Left ventricle myocardium superior (tissue), 1 donor: ENCODE results near the gene TSPO2. TPM values are rescaled to one million over a fixed set of nuclear protein-coding genes. Genes with fewer than 3 reads are reported as not detected.
A peak's percentile ranks its signal among the peaks of the same experiment; 100 is the strongest.

Experiments used
- ATAC-seq: fragments of 200-7000 bp; cut with Tn5 transposase; one replicate; pipeline ENCODE4 v1.9.1; 2020; ENCODE audit warnings: mild to moderate bottlenecking, moderate library complexity
- DNase-seq: peaks from one replicate; pipeline ENCODE4 v3.0.0-alpha.2; 2020
- intact Hi-C: fragments of 100-400 bp; cut with micrococcal nuclease; formaldehyde crosslinking; loops from one replicate; pipeline ENCODE4 v1.11.0; 2022
- total RNA-seq: library from RNA; stranded (reverse); fragmentation: NEBNext Ultra II Directional; extraction: Animal tissue kit (Norgen Biotek cat#: 25700); gene quantifications from one replicate; pipeline ENCODE4 v1.2.1, GENCODE V29; 2021
- donor health status: DM: no; HTN: yes; CAD: no; lungs with severe emphysema.

The TSPO2 gene
- total RNA-seq, 1 donor from 2014 or later: not detected

DNA sequence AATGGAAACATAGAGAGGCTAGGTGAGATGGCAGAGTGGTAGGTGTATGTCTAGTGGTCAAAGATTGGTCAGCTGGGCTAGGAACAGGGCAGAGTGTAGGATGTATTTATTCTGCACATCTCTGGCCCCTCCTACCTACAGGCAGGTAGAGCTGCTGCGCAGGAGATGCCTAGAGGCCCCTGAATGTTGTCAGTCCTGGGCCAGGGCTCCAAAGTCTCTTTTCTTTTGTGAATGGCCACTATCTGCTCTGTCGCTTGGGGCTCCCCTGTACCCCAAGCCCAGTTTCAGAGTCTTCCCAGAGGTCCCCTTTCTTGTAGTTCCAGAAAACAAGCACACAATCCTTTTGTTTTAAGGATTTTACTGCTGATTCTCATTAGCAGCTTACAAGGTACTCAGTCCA, 5.0 kb downstream of the TSPO2 start:
- DNase-seq (no peak), ATAC-seq (no peak)
- intact Hi-C loops: no loop called here

DNA sequence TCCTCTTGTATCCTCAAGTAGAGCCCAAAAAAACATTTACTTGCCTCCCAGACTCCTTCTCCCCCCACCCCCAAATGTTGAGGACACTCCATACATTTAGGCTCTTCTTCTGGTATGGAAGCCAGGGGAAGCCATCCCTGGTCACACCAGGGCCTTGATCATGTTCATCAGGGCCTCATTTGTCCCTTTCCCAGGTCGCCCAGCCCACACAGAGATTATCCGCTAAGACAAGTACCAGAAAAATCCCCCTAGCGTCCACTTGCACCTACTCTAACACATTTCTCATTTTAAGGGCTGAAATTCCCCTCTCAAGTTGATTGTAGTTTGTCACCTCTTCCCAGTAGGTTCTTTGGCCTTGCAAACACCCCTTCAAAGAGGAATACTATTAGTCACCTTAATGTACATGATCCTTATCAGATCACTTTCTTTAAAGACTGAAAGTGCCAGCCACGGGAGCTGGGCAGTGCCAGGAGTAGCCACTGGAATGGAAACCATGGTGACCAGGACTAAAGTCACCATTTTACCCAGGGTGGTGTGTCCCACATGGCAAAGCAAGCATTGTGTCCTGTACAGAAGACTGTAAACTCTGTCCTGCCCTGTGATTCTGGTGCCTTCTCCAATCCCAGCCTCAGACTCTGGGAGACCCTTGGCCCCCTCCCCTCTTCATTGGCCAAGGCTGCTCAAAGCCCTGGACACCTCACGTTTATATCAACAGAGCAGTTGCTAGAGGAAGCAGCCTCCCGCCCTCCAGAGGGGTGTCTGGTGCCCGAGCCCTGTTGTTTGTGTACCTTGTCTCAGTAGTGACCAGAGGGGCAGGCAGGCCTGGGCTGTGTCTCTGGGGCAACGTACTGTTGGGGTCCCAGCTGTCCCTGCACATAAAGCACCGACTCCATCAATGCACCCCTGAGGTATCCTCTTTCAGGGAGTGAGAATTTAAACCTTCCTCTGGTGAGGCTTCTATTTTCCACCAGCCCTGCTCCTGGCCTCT, 5.8 kb downstream of the TSPO2 start:
- no peak for DNase-seq
- intact Hi-C loops: no loop called here
- no peak for ATAC-seq

DNA sequence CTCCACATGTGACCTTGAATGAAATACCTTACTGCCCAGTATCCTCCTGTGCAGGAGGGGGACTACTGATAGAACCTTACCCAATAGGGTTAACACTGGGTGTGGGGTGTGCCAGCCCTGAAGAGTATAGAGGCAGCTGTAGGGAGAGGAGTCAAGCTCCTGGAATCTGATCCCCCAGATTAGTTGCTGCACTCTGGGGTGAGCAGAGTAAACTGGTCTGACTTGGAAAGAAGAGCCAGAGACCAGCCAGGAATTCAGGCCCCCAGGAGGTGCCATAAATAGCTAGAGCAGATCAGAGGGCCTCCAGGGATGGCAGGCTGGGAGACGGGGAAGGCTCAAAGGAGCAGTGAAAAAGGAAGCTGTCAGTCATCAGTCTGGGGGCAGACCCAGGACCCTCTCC, 7.3 kb downstream of the TSPO2 start:
- intact Hi-C loops: no loop called here
- peak; percentile 11 for ATAC-seq

DNA sequence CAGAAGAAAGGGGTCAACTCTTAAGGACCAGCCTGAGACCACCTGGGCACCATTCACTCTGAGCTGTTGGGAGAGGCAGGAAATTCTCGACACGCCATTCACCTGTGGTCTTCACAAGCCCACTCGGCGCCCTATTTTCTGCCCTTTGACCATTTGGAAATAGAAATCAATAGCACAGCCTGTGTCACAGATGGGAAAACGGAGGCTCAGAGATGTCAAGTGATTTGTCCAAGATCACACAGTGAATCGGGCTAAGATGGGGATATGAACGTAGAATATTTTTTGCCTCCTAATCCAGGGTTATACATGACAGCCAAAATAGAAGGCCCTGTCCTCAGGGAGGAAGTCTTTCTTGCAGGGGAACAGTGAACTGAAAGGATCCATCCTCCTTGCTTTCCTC, 7.7 kb downstream of the TSPO2 start:
- intact Hi-C loops: no loop called here
- DNase-seq (no peak), ATAC-seq (no peak)

More for the DNA sequence above, 7.3 kb downstream of the TSPO2 start:
- no peak for DNase-seq

DNA sequence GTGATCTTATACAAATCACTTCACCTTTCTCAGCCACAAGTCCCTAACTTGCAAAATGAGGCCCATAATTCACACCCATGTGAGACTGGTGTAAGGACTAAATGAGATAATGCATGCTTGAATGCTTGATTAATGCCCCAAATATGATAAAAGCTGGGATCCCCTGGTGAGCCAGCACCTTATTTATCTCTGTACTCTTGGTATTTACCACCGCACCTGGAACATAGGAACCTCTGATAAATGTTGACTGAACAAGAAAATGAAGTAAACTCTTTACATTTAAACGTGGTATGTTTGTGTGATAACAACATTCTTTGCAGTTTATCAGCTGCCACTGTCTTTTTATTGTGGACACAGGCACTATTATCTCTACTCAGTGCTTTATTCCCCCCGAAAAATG, 8.3 kb downstream of the TSPO2 start:
- DNase-seq (no peak), ATAC-seq (no peak)
- intact Hi-C loops: no loop called here

DNA sequence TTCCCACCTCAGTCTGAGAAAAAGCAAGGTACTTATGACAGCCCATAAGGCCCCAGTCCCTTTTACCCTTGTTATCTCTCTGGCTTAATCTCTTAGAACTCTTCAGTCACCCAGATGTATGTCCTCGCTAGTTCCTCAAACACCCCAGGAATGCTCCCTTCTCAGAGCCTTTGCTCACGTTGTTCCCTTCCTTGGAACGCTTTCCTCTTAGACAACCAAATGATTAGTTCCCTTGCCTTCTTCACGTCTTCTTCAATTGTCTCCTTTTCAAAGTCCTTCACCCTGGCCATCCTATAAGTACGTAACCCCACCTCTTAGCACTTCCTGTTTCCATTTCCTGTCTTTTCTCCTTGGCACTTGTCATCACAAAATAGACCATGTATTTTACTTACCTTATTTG, 9.6 kb downstream of the TSPO2 start:
- no peak for ATAC-seq
- intact Hi-C loops: no loop called here
- no peak for DNase-seq

DNA sequence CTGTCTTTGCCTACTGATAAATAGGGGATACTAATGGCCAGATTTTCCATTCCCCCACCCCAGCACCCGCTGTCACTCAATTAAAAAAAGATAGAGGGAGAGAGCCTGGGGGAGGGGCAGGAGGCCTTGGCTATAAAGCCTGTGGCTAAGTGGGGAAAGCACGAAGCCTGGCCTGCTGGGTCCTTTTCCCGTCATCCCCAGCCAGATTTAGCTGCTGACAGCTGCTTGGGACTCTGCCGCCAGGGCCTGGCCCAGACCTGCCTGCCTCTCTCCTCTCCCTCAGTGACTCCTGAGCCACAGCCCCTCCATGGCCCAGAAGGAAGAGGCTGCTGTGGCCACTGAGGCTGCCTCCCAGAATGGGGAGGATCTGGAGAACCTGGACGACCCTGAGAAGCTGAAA, 10.8 kb downstream of the TSPO2 start, which contains the start of gene APOBEC2:
Gene APOBEC2 (plus strand): TSS at position 162 of the 400 bp plus-strand sequence. CDS start 146 bp downstream, at position 308.
- DNase-seq: peak; percentile 89
- peak; percentile 89 for ATAC-seq
- intact Hi-C loops: no loop called here

DNA sequence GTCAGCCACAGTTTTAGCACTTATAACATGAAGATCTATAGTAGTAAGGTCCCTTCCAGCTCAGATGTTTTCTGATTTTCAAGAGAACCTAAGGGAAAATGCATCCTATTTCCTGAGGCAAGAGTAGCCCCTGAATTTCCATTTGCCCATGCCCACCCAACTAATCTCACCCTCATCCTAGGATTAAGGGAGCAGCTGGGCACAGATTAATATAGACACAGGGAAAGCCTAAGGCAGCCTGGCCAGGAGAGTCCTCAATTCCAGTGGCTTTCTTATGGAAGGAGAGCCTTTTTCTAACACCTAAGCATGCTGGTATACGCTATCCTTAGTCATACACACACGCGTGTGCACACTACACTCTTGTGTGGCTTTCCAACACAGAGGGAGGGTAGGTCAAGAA, 12.2 kb downstream of the TSPO2 start:
- DNase-seq (no peak), ATAC-seq (no peak)
- intact Hi-C loops: no loop called here

DNA sequence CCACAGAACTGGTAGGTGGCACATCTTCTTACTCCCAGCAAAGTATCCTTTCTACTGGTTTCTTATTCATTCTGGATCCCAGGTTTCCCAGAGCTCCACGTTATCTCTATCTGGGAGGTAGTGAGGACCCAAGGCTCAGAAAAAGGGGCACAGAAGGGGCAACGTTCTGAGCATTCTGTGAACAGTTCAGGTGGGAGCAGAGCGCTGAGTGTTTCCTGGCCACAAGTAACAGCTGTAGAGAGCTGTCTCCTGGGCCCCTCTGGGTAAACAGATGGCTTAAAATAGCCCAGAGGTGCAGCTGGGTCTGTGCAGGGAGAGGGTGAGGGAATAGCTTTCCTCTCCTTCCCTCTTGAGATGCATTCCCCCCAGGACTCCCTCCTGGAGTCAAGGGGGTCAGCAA, 12.9 kb downstream of the TSPO2 start:
- intact Hi-C loops: no loop called here
- ATAC-seq (peak; percentile 67), DNase-seq (peak; percentile 53)

DNA sequence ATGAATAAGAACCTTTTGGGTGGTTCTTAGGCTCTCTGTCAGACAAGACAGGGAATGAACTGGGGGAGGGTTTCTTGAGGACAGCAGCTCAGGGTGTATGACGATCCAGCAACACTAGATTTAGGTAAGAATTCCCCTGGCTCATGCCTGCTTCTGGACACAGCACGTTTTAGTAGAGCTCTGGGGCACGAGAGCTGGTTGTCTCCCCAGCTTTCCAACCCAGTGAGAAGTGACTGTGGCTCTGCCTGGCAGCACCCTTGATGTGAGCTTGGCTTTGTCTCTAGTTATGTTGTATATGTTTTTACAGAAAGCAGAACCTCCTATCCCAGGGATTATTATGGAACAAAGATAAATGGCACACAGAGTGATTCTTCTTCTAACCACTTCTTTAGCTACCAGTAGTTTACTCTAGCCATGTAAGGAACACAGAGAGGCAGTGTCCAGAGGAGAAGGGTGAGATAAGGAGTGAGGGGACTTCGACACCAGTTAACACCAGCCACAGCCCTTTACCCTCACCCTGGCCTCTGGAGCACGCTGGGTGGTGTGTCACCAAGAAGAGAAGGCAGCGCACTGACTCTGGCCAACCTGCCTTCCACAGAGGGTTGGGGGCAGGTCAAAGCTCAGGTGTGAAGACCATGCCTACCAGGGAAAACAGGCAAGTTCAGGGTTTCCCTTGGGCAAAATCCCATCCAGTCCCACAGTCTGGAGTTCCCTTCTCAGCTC, 14.7 kb downstream of the TSPO2 start:
- ATAC-seq: no peak
- intact Hi-C loops: no loop called here
- DNase-seq: no peak

DNA sequence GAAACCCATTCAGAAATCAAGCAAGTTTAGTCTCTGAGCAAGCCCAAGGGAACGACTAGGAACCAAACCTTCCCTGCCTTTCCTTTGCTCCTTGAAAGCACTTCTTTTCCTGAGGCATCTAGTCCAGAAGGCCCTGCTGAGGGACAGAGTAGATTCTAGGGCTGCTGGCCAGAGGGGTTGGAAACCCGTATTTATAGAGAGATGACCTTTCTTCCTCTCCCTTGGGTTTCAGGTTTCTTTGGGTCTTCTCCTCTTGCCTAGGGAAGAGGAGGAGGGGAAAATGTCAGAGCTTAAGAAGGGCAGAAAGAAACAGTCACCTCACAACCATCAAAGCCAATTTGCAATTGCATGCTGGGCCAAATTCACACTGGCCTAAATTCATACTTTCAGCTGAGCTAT, 16.5 kb downstream of the TSPO2 start:
- intact Hi-C loops: no loop called here
- ATAC-seq (no peak), DNase-seq (no peak)

DNA sequence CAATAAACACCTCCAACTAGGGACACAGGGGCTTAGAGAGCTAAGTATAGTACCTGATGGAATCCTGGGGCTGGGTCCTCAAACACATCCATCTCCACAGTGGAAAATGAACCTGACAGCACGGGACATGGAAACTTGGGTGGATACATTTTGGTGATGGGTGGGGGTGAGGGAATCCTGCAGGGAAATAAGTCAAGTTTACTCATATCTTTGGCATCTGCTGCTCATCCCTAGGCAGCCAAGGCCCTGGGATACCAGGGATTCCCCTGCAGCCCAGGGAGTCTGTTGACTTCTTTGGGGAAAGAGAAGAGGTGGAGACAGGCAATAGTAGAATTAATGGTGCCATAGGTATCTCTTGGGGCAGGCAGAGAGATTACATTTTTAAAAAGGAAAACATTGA, 17.3 kb downstream of the TSPO2 start:
- no peak for ATAC-seq
- no peak for DNase-seq
- intact Hi-C loops: no loop called here

DNA sequence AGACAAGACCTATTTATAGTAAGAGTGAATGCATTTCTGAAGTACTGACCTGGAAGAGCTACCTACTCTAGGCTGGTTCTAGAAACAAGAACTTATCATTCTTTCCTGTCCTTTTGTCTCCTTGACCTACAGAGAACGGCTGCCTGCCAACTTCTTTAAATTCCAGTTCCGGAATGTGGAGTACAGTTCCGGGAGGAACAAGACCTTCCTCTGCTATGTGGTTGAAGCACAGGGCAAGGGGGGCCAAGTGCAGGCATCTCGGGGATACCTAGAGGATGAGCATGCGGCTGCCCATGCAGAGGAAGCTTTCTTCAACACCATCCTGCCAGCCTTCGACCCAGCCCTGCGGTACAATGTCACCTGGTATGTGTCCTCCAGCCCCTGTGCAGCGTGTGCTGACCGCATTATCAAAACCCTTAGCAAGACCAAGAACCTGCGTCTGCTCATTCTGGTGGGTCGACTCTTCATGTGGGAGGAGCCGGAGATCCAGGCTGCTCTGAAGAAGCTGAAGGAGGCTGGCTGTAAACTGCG, 19.0 kb downstream of the TSPO2 start:
- peak; percentile 32 for ATAC-seq
- intact Hi-C loops: no loop called here

DNA sequence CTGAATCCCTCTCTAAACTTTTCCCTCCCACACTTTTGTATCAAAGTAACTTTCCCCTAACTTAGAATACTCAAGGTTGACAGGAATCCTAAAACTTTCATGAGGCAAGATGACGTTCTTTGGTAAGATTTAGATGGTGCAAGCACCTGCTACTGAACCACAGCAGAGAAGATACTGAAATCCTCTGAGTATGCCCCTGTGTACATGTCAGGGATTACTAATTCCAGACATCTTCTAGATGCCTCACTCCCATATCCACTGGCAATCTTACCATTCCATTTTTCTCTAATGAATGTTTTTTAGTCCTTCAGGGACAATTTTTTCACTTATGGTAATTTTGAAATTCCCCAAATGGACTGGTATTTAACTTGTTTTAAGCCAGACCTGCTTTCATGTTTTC, 19.8 kb downstream of the TSPO2 start:
- ATAC-seq (no peak), DNase-seq (no peak)
- intact Hi-C loops: no loop called here

More for the DNA sequence above, 19.0 kb downstream of the TSPO2 start:
- DNase-seq: peak; percentile 37

DNA sequence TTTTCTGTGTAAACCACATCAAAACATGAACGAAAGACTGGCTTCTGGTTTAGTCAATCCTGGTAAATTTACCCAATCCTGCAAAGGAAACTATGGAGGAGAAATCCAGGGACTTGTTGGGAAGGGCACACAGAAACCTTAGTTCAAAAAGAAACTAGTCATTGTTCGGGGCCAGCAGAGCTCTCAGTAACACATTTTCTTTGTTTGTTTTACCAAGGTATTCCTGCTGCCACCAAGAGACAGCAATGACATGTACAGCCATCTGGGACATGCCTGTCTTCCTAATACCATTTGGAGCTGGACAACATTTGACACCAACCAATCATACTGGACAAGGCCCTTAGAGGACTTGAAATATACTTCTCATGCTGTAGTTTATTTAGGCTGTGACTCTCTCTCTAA, 21.6 kb downstream of the TSPO2 start:
- DNase-seq (no peak), ATAC-seq (peak; percentile 58)
- intact Hi-C loops: no loop called here

DNA sequence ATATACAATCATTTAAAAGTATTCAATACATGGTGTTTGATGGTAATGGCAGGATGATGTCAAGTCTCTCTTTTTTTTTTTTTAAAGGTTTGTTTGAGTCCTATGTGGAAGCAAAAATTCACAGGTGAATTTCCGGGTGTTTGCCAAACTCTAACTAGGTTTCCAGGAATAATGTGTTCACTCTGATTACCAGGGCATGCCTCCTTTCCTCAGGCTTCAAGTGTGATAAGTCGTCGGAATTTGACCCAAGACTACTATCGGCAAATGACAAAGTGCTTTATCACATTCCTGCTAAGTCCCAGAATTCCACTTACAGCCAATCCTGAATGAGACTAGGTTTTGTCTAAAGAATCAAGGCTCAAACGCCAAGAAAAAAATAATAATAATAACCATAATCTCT, 22.6 kb downstream of the TSPO2 start:
- intact Hi-C loops: no loop called here
- DNase-seq (no peak), ATAC-seq (no peak)

DNA sequence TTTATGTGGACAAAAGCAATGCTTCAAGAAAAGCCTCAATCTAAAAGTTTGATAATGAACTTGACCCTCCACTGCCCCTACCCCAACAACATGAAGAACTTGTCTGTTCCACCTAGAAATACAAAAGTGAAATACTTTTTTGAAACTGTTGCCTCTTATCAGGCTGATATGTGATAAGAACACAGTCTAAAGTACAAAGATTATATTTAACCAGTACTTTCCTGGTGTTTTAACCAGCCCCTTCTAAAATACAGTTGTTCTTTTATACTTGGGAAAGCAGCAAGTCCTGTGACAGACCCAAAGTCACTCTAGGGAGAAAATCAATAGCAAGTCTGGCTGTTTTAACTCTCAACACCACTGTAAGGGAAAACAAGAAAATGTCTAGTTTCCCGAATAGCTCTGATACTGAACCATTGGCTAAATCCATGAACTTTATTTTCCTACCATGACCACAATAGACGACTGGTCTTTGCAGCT, 23.3 kb downstream of the TSPO2 start:
- DNase-seq (no peak), ATAC-seq (no peak)
- intact Hi-C loops: no loop called here

DNA sequence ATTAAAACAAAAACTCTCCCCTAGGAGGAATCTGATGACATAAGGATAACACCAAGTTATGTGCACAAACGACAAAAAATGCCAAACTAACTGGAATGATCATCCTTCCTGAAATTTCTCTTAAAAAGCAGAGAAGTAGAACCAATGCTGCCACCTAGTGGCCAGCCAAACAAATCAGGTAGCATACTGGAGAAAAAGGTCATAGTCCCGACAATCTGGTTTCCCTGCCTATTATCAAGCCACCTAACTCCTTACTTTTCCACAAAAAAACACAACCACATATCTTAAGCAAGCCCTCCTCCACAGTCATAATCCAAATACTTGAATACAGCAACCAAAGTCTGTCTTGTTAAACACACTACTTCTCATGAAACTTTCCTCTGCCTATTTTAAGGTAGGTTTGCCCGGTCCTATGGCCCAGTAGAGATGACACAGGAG, 24.6 kb downstream of the TSPO2 start:
- intact Hi-C loops: no loop called here
- DNase-seq (peak; percentile 75), ATAC-seq (no peak)

DNA sequence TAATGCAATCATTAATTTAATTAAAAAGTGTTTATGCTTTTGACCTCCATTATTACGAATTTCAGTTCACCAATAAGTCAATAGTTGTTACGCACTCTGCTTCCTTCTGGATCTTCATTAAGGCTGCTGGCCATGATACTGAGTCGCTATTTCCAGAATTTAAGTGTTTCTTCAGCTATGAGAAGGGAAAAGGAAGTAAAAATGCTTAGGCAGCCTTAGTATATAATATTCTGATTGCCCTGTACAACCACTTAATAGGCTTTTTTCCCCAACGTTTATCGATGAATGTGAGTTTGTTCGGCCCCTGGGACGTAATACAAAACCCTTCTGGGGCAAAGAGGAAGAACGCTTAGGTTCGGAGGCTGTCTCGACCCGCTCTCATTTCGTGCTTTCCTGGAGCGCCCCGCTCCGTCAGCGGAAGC, 29.2 kb downstream of the TSPO2 start:
- intact Hi-C loops: no loop called here
- no peak for ATAC-seq
- DNase-seq: peak; percentile 86
